Measurements from ENCODE around the gene EPC1. TPM values are rescaled to one million over a fixed set of nuclear protein-coding genes. Genes with fewer than 3 reads are reported as not detected.

Gene EPC1
- total RNA-seq, 1 donor from 2014 or later: 40.3 TPM

DNA sequence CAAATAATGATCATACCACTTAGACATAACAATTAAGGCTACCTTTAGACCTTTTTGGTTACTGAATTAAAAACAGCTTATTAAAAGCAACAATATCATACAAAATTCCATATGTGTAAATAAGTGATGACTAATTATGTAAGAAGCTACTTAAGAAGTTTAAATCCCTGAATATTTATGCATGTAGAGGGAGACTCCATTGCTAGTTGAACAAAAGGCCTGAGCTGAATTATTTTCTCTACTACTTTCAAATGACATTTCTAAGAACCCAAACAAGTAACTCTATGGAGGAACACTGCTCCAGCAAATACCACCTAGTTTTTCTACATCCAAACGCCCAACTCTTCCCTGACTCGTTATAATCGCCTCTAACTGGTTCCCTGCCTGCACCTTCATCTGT lies 31.5 kb downstream of the EPC1 start:
- Histone ChIP-seq H3K9me3 (no peaks in the 10 kb centered on the region), H3K4me1 (peaks cover 85% of the 10 kb centered on the region), H3K36me3 (no peaks in the 10 kb centered on the region), H3K27ac (no peak overlapping the region), H3K27me3 (ENCODE audit: low read depth) (no peaks in the 10 kb centered on the region), H3K4me3 (no peak overlapping the region)
- ATAC-seq (no peak), DNase-seq (no peak)
- intact Hi-C loops (cut with DNase I): no loop called here
- TF ChIP-seq, protein P1, sequence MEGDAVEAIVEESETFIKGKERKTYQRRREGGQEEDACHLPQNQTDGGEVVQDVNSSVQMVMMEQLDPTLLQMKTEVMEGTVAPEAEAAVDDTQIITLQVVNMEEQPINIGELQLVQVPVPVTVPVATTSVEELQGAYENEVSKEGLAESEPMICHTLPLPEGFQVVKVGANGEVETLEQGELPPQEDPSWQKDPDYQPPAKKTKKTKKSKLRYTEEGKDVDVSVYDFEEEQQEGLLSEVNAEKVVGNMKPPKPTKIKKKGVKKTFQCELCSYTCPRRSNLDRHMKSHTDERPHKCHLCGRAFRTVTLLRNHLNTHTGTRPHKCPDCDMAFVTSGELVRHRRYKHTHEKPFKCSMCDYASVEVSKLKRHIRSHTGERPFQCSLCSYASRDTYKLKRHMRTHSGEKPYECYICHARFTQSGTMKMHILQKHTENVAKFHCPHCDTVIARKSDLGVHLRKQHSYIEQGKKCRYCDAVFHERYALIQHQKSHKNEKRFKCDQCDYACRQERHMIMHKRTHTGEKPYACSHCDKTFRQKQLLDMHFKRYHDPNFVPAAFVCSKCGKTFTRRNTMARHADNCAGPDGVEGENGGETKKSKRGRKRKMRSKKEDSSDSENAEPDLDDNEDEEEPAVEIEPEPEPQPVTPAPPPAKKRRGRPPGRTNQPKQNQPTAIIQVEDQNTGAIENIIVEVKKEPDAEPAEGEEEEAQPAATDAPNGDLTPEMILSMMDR (IDR thresholded peaks at IDR 0.05): no peak

DNA sequence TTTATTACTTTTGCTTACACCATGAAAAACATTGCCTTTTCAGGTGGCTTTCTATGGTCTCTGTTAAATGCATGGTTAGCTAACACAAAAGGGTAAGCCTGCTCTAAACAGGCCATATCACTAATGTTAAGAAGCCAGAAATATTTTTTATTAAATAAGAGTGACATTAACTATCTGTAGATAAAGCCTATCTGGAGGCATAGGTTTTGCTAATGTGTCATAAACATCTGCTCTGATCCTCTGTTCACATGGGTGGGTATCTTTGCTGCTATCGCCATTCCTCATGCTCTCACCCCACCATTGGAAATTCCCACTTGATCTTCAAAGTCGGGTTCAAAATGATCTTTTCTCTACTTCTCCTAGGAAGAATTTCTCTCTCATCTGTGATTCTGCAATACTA lies 32.4 kb downstream of the EPC1 start:
- ATAC-seq (no peak), DNase-seq (no peak)
- Histone ChIP-seq H3K4me1 (peaks cover 79% of the 10 kb centered on the region), H3K36me3 (no peaks in the 10 kb centered on the region), H3K4me3 (no peak overlapping the region), H3K9me3 (no peaks in the 10 kb centered on the region), H3K27ac (no peak overlapping the region), H3K27me3 (ENCODE audit: low read depth) (no peaks in the 10 kb centered on the region)
- intact Hi-C loops (cut with DNase I): no loop called here
- TF ChIP-seq, protein P1 (IDR thresholded peaks at IDR 0.05): no peak

DNA sequence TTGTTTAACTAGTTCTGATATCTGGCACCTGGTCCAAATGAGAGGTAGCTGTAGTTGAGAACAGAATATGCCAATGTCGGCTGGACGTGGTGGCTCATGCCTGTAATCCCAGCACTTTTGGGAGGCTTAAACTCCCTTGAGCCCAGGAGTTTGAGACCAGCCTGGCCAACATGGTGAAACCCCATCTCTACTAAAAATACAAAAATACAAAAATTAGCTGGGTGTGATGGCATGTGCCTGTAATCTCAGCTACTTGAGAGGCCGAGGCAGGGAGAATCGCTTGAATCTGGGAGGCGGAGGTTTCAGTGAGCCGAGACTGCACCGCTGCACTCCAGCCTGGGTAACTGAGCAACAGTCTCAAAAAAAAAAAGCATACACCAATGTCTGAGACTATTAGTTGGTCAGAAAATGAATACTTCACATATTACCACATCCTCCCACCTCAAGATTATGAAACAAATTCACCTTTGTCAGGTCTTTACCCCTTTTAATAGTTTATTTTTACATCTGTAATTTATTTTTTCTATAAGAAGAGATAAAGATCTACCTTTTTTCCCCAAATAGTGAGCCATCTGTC lies 38.8 kb downstream of the EPC1 start:
- Histone ChIP-seq H3K4me1 (peaks cover 41% of the 10 kb centered on the region), H3K4me3 (no peak overlapping the region), H3K36me3 (peaks cover 27% of the 10 kb centered on the region), H3K27me3 (ENCODE audit: low read depth) (no peaks in the 10 kb centered on the region), H3K27ac (no peak overlapping the region), H3K9me3 (no peaks in the 10 kb centered on the region)
- TF ChIP-seq, protein P1 (IDR thresholded peaks at IDR 0.05): no peak
- intact Hi-C loops (cut with DNase I): no loop called here
- DNase-seq: no peak
- peak in 1 of 2 donors; percentile 63 for ATAC-seq

DNA sequence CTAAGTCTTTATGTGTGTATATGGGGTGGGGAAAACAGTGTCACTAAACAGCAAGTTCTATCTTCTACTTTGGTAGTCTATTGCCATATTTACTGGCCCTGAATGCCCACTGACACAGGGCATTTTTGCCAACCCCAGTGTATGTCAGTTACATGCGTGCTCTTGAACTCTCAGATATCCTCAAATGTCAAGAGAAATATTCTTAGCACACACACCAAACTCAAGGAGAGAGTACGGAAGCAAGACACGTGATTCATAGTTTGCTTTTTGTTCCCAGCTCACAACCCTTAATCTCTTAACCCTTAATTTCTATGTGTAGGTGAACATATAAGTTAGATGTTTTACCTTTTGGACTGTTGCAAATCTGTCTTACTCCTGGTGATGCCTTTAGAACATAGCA lies 39.3 kb downstream of the EPC1 start:
- no peaks in the 10 kb centered on the region for H3K9me3 ChIP-seq
- peaks cover 31% of the 10 kb centered on the region for H3K36me3 ChIP-seq
- H3K27ac ChIP-seq: no peak overlapping the region
- H3K27me3 ChIP-seq (ENCODE audit: low read depth): no peaks in the 10 kb centered on the region
- ATAC-seq (peak; percentile 38 to 72), DNase-seq (no peak)
- TF ChIP-seq, protein P1 (IDR thresholded peaks at IDR 0.05): no peak
- peaks cover 36% of the 10 kb centered on the region for H3K4me1 ChIP-seq
- H3K4me3 ChIP-seq: no peak overlapping the region
- intact Hi-C loops (cut with DNase I): no loop called here

DNA sequence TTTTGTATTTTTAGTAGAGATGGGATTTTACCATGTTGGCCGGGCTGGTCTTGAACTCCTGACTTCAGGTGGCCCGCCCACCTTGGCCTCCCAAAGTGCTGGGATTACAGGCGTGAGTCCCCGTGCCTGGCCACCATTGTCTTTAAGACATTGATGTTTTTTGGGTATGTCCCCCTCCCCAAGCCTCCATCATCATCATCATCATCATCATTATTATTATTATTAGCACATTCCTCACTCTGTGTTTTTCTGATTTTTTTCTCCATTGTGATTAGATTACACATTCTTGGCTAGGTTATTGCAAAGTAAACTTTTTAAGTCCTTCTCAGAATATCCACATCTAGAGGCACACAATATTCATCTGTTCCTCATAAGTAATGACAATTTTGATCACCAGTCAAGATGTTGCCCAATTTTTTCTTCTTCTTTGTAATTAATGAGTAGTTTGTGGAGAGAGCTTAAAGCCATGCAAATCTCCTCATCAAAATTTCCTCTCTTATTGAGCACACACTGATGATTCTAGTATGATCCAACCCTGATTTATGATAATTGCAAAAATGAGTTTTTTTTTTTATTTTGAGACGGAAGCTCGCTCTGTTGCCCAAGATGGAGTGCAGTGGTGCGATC lies 47.5 kb downstream of the EPC1 start:
- intact Hi-C loops (cut with DNase I): no loop called here
- Histone ChIP-seq H3K36me3 (peaks cover 16% of the 10 kb centered on the region), H3K4me1 (peaks cover 30% of the 10 kb centered on the region), H3K9me3 (no peaks in the 10 kb centered on the region), H3K27me3 (ENCODE audit: low read depth) (no peaks in the 10 kb centered on the region), H3K27ac (no peak overlapping the region), H3K4me3 (no peak overlapping the region)
- TF ChIP-seq, protein P1 (IDR thresholded peaks at IDR 0.05): no peak
- no peak for DNase-seq
- ATAC-seq: no peak
